Breast epithelium (tissue), 4 donors: ENCODE results near the gene PIGB. TPM values are rescaled to one million over a fixed set of nuclear protein-coding genes. Genes with fewer than 3 reads are reported as not detected.

Experiments
- DNase-seq, 2 donors: peaks; one replicate each; pipeline ENCODE4 v3.0.0-alpha.2; 2019; ENCODE audit warnings: low spot score in 2 of 2
- H3K27ac ChIP-seq, 2 donors: fragments of 200-600 bp; sonication (generic) in 1 of 2; one replicate each; pipeline ENCODE4 v1.5.1; 2016 to 2019; ENCODE audit warnings: mild to moderate bottlenecking in 1 of 2
- H3K27me3 ChIP-seq, 2 donors: fragments of 200-600 bp; sonication (generic) in 1 of 2; one replicate each; pipeline versions ENCODE4 v1.5.1 to v1.6.0; 2017 to 2019; ENCODE audit warnings: control low read depth in 1 of 2, mild to moderate bottlenecking in 1 of 2
- H3K36me3 ChIP-seq: fragments of 200-600 bp; one replicate; pipeline ENCODE4 v1.5.1; 2019
- H3K4me1 ChIP-seq, 2 donors: fragments of 200-600 bp; sonication (generic); one replicate each; pipeline ENCODE4 v1.5.1; 2016 to 2019; ENCODE audit warnings: control low read depth in 1 of 2
- H3K4me3 ChIP-seq, 3 donors: fragments of 200-600 bp; sonication (generic); 1 replicate in 2 of 3; 2 replicates in 1 of 3; pipeline ENCODE4 v1.5.1; 2016 to 2019; ENCODE audit warnings: mild to moderate bottlenecking in 3 of 3, moderate library complexity in 2 of 3
- H3K9me3 ChIP-seq, 2 donors: fragments of 200-600 bp; sonication (generic) in 1 of 2; one replicate each; pipeline ENCODE4 v1.5.1; 2016 to 2019; ENCODE audit warnings: control low read depth in 1 of 2
- POLR2A ChIP-seq: fragments of 450-650 bp; IDR thresholded peaks from one replicate; pipeline ENCODE4 v1.6.1; 2016; ENCODE audit warnings: antibody characterized with exemption, mild to moderate bottlenecking, moderate library complexity
- POLR2AphosphoS5 ChIP-seq, 3 donors: sonication (generic); formaldehyde crosslinking; IDR thresholded peaks; one replicate each; pipeline ENCODE4 v1.6.1; 2017; ENCODE audit warnings: antibody characterized with exemption in 3 of 3
- intact Hi-C: fragments of 100-400 bp; cut with DNase I; formaldehyde crosslinking; loops from one replicate; pipeline ENCODE4 v1.15.1; 2023; ENCODE audit warnings: low total_unique reads
- total RNA-seq, 3 donors: library from RNA; depleted of rRNA; stranded (reverse); fragments of >200 nt; gene quantifications; one replicate each; pipeline ENCODE4 v1.1.0, GENCODE V29; 2016
- TF ChIP-seq, protein P1 (sequence below), 3 donors: fragments of 450-650 bp; IDR thresholded peaks; one replicate each; pipeline ENCODE4 v1.5.1; 2016 to 2017; ENCODE audit warnings: antibody characterized with exemption in 3 of 3, mild to moderate bottlenecking in 3 of 3, moderate library complexity in 3 of 3

PIGB gene
- total RNA-seq, 3 donors from 2014 or later, result 11.0 to 18.1 (median 11.5) TPM

DNA sequence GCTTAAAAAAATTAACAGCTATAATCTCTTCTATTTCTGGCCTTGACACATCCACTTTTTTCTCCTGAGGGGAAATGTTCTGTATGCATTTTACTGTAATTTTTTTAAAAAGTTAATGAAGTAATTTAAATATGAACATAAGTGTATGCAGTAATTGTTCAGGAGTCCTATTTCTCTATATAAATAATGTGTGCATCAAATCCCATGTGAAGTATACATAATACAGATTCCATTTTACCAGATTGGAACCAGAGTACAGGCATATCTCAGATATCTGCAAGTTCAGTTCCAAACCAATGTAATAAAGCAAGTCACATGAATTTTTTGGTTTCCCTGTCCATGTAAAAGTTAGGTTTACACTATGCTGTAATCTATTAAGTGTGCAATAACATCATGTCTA is 62.6 kb downstream of the PIGB start:
- no peaks in the 10 kb centered on the region for H3K4me1 ChIP-seq
- DNase-seq, result no peak
- no peak overlapping the region for H3K27ac ChIP-seq
- H3K36me3 ChIP-seq, result no peaks in the 10 kb centered on the region
- no peaks in the 10 kb centered on the region for H3K27me3 ChIP-seq
- TF ChIP-seq POLR2A (no peak), POLR2AphosphoS5 (IDR thresholded peaks at IDR 0.05) (no peak)
- TF ChIP-seq, protein P1, sequence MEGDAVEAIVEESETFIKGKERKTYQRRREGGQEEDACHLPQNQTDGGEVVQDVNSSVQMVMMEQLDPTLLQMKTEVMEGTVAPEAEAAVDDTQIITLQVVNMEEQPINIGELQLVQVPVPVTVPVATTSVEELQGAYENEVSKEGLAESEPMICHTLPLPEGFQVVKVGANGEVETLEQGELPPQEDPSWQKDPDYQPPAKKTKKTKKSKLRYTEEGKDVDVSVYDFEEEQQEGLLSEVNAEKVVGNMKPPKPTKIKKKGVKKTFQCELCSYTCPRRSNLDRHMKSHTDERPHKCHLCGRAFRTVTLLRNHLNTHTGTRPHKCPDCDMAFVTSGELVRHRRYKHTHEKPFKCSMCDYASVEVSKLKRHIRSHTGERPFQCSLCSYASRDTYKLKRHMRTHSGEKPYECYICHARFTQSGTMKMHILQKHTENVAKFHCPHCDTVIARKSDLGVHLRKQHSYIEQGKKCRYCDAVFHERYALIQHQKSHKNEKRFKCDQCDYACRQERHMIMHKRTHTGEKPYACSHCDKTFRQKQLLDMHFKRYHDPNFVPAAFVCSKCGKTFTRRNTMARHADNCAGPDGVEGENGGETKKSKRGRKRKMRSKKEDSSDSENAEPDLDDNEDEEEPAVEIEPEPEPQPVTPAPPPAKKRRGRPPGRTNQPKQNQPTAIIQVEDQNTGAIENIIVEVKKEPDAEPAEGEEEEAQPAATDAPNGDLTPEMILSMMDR (IDR thresholded peaks at IDR 0.05), result no peak
- H3K9me3 ChIP-seq, result no peaks in the 10 kb centered on the region
- no peak overlapping the region for H3K4me3 ChIP-seq
- intact Hi-C loops, result no loop called here

DNA sequence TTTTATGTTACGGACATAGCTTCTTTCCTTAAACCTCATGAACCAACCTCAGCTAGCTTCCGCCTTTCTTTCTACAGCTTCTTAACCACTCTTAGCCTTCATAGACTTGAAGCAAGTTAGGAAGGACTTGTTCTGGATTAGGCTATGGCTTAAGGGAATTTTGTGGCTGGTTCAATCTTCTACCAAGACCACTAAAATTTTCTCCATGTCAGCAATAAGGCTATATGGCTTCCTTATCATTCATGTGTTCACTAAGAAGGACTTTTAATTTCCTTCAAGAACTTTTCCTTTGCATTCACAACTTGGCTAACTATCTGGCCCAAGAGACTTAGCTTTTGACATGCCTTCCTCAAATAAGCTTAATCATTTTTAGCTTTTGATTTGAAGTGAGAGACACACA is 64.7 kb downstream of the PIGB start:
- H3K9me3 ChIP-seq, result no peaks in the 10 kb centered on the region
- intact Hi-C loops, result no loop called here
- no peak overlapping the region for H3K4me3 ChIP-seq
- peaks cover 6% of the 10 kb centered on the region for H3K36me3 ChIP-seq
- no peaks in the 10 kb centered on the region for H3K4me1 ChIP-seq
- TF ChIP-seq POLR2A (no peak), POLR2AphosphoS5 (IDR thresholded peaks at IDR 0.05) (no peak)
- TF ChIP-seq, protein P1 (IDR thresholded peaks at IDR 0.05), result no peak
- no peak for DNase-seq
- no peaks in the 10 kb centered on the region for H3K27me3 ChIP-seq
- no peak overlapping the region for H3K27ac ChIP-seq

DNA sequence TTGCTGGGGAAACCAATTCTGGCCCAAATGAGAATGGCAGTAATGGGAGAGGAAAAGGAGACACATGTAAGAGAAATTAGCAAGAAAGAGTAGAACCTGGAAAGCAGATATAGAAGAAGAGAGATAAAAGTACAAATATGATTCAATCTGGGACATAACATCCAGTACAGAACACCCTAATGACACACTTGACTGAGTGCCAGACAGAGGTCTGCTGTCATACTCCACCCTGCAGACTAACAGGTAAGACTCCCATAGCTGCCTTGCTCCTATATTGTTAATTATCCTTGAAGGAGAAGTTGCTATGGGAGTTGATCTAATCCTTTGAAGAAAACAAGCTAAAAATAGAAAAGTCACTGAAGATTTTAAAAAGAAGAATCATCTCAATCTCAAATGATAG is 68.0 kb downstream of the PIGB start:
- intact Hi-C loops, result no loop called here
- TF ChIP-seq, protein P1 (IDR thresholded peaks at IDR 0.05), result no peak
- TF ChIP-seq POLR2A (no peak), POLR2AphosphoS5 (IDR thresholded peaks at IDR 0.05) (no peak)

DNA sequence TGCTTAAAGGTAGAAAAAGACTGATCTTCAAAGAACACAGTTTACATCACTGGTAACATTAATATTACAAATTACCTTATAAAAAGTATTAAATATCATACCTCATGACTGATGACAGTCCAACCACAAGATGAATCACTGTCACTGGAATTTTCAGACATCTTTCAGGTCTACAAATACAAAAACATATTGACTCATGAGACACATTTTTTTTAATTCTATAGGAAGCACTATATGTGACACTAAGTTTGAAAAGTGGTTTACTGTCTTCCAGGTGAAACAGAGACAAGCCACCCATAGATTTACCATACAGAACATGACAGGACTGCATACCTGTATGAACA is 70.2 kb downstream of the PIGB start:
- no peaks in the 10 kb centered on the region for H3K9me3 ChIP-seq
- TF ChIP-seq, protein P1 (IDR thresholded peaks at IDR 0.05), result no peak
- TF ChIP-seq POLR2AphosphoS5 (IDR thresholded peaks at IDR 0.05) (no peak), POLR2A (no peak)
- no peak overlapping the region for H3K4me3 ChIP-seq
- H3K27me3 ChIP-seq, result no peaks in the 10 kb centered on the region
- H3K4me1 ChIP-seq, result no peaks in the 10 kb centered on the region
- no peak for DNase-seq
- H3K36me3 ChIP-seq, result peaks cover 6% of the 10 kb centered on the region
- intact Hi-C loops, result no loop called here
- H3K27ac ChIP-seq, result no peak overlapping the region

More for the DNA sequence above, 68.0 kb downstream of the PIGB start:
- no peak overlapping the region for H3K4me3 ChIP-seq
- no peaks in the 10 kb centered on the region for H3K9me3 ChIP-seq
- H3K36me3 ChIP-seq, result peaks cover 6% of the 10 kb centered on the region
- H3K4me1 ChIP-seq, result no peaks in the 10 kb centered on the region
- DNase-seq, result no peak
- no peaks in the 10 kb centered on the region for H3K27me3 ChIP-seq
- no peak overlapping the region for H3K27ac ChIP-seq

DNA sequence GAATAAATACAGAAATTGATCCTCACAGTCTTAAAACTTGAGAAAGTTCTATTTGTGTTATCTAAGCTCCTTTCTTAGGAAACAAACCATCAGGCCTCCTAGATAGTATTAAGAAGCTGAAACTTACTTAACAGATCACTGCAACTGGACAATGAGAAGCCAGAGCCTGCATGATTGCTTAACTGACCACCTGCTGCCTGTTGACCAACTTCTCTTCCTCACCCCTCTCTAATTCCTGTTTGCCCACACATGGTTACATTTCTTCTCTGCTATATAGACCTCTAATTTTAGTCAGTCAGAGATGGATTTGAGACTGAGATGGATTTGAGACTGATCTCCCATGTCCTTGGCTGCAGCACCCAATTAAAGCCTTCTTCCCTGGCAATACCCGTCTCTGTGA is 75.7 kb downstream of the PIGB start:
- TF ChIP-seq, protein P1 (IDR thresholded peaks at IDR 0.05), result no peak
- TF ChIP-seq POLR2AphosphoS5 (IDR thresholded peaks at IDR 0.05), result no peak
- no peak for TF ChIP-seq POLR2A

More for the DNA sequence above, 75.7 kb downstream of the PIGB start:
- DNase-seq, result no peak
- intact Hi-C loops, result no loop called here
- Histone ChIP-seq H3K4me1 (no peaks in the 10 kb centered on the region), H3K36me3 (no peaks in the 10 kb centered on the region), H3K4me3 (no peak overlapping the region), H3K27me3 (no peaks in the 10 kb centered on the region), H3K27ac (no peak overlapping the region), H3K9me3 (no peaks in the 10 kb centered on the region)
